Motor neuron (in vitro differentiated cells): ENCODE results near the gene PRKG2. TPM values are rescaled to one million over a fixed set of nuclear protein-coding genes. Genes with fewer than 3 reads are reported as not detected.

Source experiments
- ATAC-seq, 8 experiments: fragments of 200-7000 bp; cut with Tn5 transposase; replicated peaks in 6 of 8; 2 replicates each; pipeline ENCODE4 v1.8.0; 2021; ENCODE audit warnings: mild to moderate bottlenecking in 8 of 8, moderate library complexity in 8 of 8
- H3K27ac ChIP-seq, 2 donors: fragments of 250-450 bp; sonication (Bioruptor Pico); 2 replicates each; pipeline ENCODE4 v1.9.0; 2021; ENCODE audit warnings: antibody characterized with exemption in 2 of 2, mild to moderate bottlenecking in 2 of 2, moderate library complexity in 1 of 2
- H3K4me1 ChIP-seq, 2 donors: fragments of 250-450 bp; sonication (Bioruptor Pico); replicated peaks in 1 of 2; 2 replicates each; pipeline ENCODE4 v1.6.1; 2021; ENCODE audit warnings: antibody characterized with exemption in 2 of 2, mild to moderate bottlenecking in 2 of 2, moderate library complexity in 1 of 2
- H3K4me3 ChIP-seq, 5 donors: fragments of 250-450 bp; sonication (Bioruptor Pico); 2 replicates each; pipeline ENCODE4 v1.9.0; 2021; ENCODE audit warnings: antibody characterized with exemption in 5 of 5, mild to moderate bottlenecking in 5 of 5, moderate library complexity in 4 of 5
- WGBS, 10 experiments: fragments of 450-650 bp; shearing (Covaris generic); methylation state at CpG; one replicate each; pipeline ENCODE4 v1.0.0; 2022; 5-methylcytosine and 5-hydroxymethylcytosine counted together
- in situ Hi-C, 9 experiments: fragments of 400-800 bp; cut with MboI; loops; one replicate each; pipeline ENCODE4 v1.15.0; 2021; ENCODE audit warnings: low sequenced_read_pairs in 9 of 9, low pct_unique_long_range_greater_than_20kb in 2 of 9; ENCODE audit not compliant: unreplicated experiment in 9 of 9
- total RNA-seq, 8 experiments: library from RNA; unstranded; fragments of 300-600 nt; gene quantifications; 2 replicates each; pipeline versions ENCODE4 v1.2.3 to v1.2.4, GENCODE V29; 2022

PRKG2 gene
- total RNA-seq, 8 experiments from 2014 or later: 0.31 to 3.1 (median 0.96) TPM

GRCh38 chr4:81093720-81094401, 121.2 kb downstream of the PRKG2 start:
- WGBS, 10 experiments: 60 to 100% (median 100%) methylated on average over 1 to 2 of the region's 2 CpGs; no CpG with 5 or more reads in 1 of the 10 experiments
- no peak overlapping the region for H3K27ac ChIP-seq
- ATAC-seq: no peak
- in situ Hi-C loops: no loop called here
- H3K4me1 ChIP-seq: no peaks in the 10 kb centered on the region
- H3K4me3 ChIP-seq: no peak overlapping the region

DNA sequence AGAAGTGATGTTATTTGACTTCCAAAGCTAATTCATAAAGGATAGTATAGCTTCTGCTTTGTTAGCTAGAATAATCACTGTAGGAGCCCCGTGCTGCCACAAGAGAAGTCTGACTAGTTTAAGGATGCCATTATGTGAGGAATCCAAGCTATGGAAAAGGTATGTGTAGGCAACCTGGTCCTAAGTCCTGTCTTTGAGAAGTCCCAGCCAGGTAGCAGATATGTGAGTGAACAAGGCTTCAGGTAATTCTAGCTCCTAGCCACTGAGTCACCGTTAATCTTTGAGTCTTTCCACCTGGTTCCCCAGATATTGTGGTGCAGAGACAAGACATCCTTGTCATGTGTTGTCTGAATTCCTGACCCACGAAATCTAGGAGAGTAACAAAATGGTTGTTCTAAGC, 129.0 kb downstream of the PRKG2 start:
- H3K4me3 ChIP-seq: no peak overlapping the region
- H3K4me1 ChIP-seq: no peaks in the 10 kb centered on the region
- in situ Hi-C loops: loop anchor here in 1 of 9 experiments (10.0 kb wide), 1 partner anchor 179 kb away; no protein-coding TSS in a partner anchor
- ATAC-seq: no peak
- WGBS, 10 experiments: 40 to 100% (median 64%) methylated on average over 1 to 3 of the region's 3 CpGs; no CpG with 5 or more reads in 1 of the 10 experiments
- no peak overlapping the region for H3K27ac ChIP-seq

DNA sequence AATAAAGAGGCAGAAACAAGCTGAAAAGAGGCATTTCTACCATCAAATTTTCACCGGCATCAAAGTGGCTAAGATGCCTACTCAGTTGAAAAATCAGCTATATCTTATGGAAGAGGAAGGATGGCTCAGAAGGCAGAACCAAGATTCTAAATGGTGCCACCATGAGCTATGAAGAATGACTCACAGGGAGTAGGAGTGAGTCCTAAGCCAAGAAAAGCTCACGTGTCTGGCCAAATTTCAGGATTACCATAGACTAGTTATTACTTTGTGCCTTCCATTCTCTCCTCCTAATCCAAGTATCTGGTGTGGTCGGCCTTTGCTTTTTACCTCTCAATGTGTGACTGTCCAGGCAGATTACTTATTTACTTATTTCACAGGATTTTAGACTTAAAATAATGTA, 129.7 kb downstream of the PRKG2 start:
- ATAC-seq: peak in 1 of 8 experiments; percentile 53
- no peak overlapping the region for H3K4me3 ChIP-seq
- H3K4me1 ChIP-seq: no peaks in the 10 kb centered on the region
- WGBS, 10 experiments: 42 to 100% (median 80%) methylated on average over 2 to 3 of the region's 3 CpGs
- in situ Hi-C loops: loop anchor here in 1 of 9 experiments (10.0 kb wide), 1 partner anchor 180 kb away; no protein-coding TSS in a partner anchor
- no peak overlapping the region for H3K27ac ChIP-seq

GRCh38 chr4:81084634-81085033, 130.4 kb downstream of the PRKG2 start:
- WGBS, 10 experiments: 29 to 100% (median 79%) methylated on average over 1 to 3 of the region's 3 CpGs; no CpG with 5 or more reads in 4 of the 10 experiments
- in situ Hi-C loops: loop anchor here in 1 of 9 experiments (10.0 kb wide), 1 partner anchor 180 kb away; no protein-coding TSS in a partner anchor

DNA sequence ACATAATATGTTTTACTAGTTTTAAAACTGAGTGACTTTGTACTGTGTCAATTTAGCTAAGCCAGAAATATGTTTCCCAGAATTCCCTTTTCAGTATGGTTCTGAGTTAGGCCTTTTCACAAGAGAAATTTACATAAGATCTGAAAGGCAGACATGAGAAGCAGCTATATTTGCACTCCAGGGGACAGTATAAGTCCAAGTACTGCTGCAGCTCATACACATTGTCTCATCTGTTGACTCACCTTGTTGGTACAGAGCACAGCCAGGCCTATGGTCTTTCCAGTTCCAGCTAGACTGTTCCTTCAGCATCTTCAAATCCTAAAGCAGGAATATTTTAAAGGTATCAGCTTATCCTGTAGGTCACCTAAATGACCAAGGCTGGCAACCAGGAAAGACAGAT, 131.0 kb downstream of the PRKG2 start:
- Histone ChIP-seq H3K27ac (no peak overlapping the region), H3K4me3 (no peak overlapping the region), H3K4me1 (no peaks in the 10 kb centered on the region)
- in situ Hi-C loops: loop anchor here in 1 of 9 experiments (10.0 kb wide), 1 partner anchor 181 kb away; no protein-coding TSS in a partner anchor
- peak in 4 of 8 experiments; percentile 51 to 89 (median 69) for ATAC-seq

More at GRCh38 chr4:81084634-81085033, 130.4 kb downstream of the PRKG2 start:
- H3K4me1 ChIP-seq: no peaks in the 10 kb centered on the region
- no peak for ATAC-seq
- H3K4me3 ChIP-seq: no peak overlapping the region
- no peak overlapping the region for H3K27ac ChIP-seq

DNA sequence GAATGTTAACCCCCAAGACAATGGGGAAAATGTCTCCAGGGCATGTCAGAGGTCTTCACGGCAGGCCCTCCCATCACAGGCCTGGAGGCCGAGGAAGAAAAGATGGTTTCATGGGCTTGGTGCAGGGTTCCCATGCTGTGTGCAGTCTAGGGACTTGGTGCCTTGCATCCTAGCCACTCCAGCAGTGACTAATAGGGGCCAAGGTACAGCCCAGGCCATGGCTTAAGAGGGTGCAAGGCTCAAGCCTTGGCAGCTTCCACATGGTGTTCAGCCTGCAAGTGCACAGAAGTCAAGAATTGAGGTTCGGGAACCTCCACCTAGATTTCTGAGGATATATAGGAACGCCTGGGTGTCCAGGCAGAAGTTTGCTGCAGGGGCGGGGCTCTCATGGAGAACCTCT, 133.9 kb downstream of the PRKG2 start:
- no peak for ATAC-seq
- Histone ChIP-seq H3K4me1 (no peaks in the 10 kb centered on the region), H3K27ac (no peak overlapping the region), H3K4me3 (no peak overlapping the region)
- in situ Hi-C loops: loop anchor here in 1 of 9 experiments (10.0 kb wide), 1 partner anchor 184 kb away; no protein-coding TSS in a partner anchor
- WGBS, 10 experiments: 0 to 100% (median 92%) methylated on average over 1 to 3 of the region's 5 CpGs; no CpG with 5 or more reads in 1 of the 10 experiments

GRCh38 chr4:81071013-81071412, 144.0 kb downstream of the PRKG2 start:
- Histone ChIP-seq H3K4me1 (no peaks in the 10 kb centered on the region), H3K27ac (no peak overlapping the region), H3K4me3 (no peak overlapping the region)
- in situ Hi-C loops: loop anchor here in 4 of 9 experiments (10.0 to 25.0 kb wide), 4 partner anchors 266 to 859 kb away; no protein-coding TSS in a partner anchor
- 0 to 46% (median 20%) methylated on average over 1 to 2 of the region's 2 CpGs; no CpG with 5 or more reads in 3 of the 10 experiments for WGBS, 10 experiments
- no peak for ATAC-seq

DNA sequence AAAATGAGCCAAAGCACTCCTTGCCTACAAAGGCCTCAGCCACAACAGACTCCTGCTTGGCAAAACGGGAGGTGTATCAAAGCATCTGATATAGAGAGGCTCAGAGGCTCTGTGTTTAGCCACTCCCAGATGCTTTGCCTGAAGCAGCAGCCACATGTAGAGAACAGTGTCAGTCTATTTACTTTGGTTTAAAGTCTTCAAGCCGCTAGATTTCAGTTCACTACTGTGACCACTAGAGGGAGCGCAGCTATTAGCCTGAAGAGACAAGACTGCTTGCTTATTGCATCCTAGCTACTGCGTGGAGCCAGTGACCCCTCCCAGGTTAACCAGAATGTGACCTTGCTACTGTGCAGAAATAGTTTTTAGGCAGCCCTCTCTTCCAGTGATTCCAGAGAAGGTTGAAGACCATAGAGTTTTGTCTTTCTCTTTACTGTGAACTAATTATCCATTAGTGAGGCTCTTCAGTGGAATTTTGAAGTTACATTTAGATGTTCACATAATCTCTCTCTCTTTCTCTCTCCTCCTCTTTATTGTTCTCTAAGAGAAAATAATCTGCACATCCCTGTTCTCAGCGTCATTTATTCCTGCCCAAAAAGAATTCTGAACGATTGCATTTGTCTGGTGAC, 145.2 kb downstream of the PRKG2 start:
- 0 to 50% (median 8%) methylated on average over 1 to 5 of the region's 6 CpGs for WGBS, 10 experiments
- H3K4me1 ChIP-seq: no peaks in the 10 kb centered on the region
- peak; percentile 85 to 99 (median 98) for ATAC-seq
- in situ Hi-C loops: loop anchor here in 5 of 9 experiments (10.0 to 25.0 kb wide), 4 partner anchors 267 to 858 kb away; no protein-coding TSS in a partner anchor
- H3K4me3 ChIP-seq: no peak overlapping the region
- H3K27ac ChIP-seq: no peak overlapping the region

GRCh38 chr4:81065446-81065845, 149.6 kb downstream of the PRKG2 start:
- ATAC-seq: peak in 2 of 8 experiments; percentile 15 to 46
- WGBS, 10 experiments: 0 to 75% (median 47%) methylated on average over 1 to 5 of the region's 5 CpGs; no CpG with 5 or more reads in 1 of the 10 experiments
- no peaks in the 10 kb centered on the region for H3K4me1 ChIP-seq
- in situ Hi-C loops: loop anchor here in 4 of 9 experiments (10.0 to 25.0 kb wide), 4 partner anchors 272 to 853 kb away; no protein-coding TSS in a partner anchor
- no peak overlapping the region for H3K4me3 ChIP-seq
- H3K27ac ChIP-seq: no peak overlapping the region

DNA sequence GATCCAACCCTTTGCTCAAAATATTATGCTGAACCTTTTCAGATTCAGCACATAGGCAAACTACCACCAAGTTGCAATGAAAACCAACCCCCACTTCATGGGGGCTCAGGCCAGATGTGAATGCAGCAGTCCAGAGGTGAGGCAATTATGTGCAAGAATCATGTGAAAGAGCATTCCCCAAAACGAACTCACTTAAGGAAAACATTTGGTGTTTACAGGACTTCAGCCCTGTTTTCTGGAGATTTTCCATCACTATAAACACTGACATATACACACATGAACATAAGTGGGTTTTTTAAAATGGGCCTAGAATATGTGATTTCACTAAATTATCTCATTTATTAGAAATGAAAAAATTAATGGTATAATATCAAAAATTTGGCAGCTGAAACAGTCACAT, 153.0 kb downstream of the PRKG2 start:
- no peak for ATAC-seq
- Histone ChIP-seq H3K4me1 (no peaks in the 10 kb centered on the region), H3K4me3 (no peak overlapping the region), H3K27ac (no peak overlapping the region)
- in situ Hi-C loops: loop anchor here in 4 of 9 experiments (10.0 to 25.0 kb wide), 4 partner anchors 275 to 850 kb away; no protein-coding TSS in a partner anchor
- 20 to 80% (median 50%) methylated on average over 1 of the region's 1 CpG; no CpG with 5 or more reads in 3 of the 10 experiments for WGBS, 10 experiments

- in situ Hi-C loops: loop anchor here in 4 of 9 experiments (10.0 to 25.0 kb wide), 4 partner anchors 276 to 849 kb away; no protein-coding TSS in a partner anchor
- no peak overlapping the region for H3K27ac ChIP-seq
- H3K4me1 ChIP-seq: no peaks in the 10 kb centered on the region
- ATAC-seq: no peak
- no peak overlapping the region for H3K4me3 ChIP-seq
Measured at GRCh38 chr4:81061344-81061730, 153.7 kb downstream of the PRKG2 start.

DNA sequence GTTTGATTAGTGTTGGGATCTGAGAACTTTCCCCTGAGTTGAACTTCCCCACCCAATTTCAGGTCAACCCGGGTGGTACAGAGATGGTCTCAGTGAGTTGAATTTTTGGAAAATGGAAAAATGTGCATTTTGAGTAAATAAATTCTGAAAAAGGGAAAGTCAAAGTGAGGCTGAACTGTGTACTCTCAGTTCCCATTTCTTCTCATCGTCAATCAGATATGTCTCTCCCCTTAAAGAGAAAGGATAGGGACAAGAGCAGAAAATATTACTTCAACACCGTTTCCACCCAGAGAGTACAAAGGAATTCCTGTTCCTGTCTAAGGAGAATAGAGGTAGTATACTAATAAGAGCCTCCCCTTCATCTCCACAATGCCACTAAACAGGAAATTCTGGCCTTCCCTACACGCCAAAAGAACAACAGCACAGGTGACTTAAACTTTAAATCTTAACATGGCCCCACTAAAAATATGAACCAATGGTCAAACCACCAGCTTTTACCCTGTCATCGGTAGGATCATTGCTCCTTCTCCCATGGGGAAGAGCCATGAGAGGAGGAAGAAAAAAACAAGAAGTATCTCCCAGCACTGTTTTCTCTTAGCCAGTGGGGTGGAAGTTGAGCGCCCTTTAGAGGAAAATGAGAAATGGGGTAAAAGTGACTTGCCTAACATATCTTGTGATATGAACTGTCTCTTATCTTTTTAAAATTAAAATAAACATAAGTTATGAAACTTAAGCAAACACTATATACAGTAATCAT, 154.3 kb downstream of the PRKG2 start:
- WGBS, 10 experiments: 70 to 100% (median 87%) methylated on average over 2 to 6 of the region's 6 CpGs
- no peaks in the 10 kb centered on the region for H3K4me1 ChIP-seq
- H3K27ac ChIP-seq: no peak overlapping the region
- ATAC-seq: no peak
- H3K4me3 ChIP-seq: no peak overlapping the region
- in situ Hi-C loops: loop anchor here in 4 of 9 experiments (10.0 to 25.0 kb wide), 4 partner anchors 277 to 848 kb away; no protein-coding TSS in a partner anchor
